HEK293T (cell line): ENCODE measurements around the gene SARS2.

Experiments used
- CTCF ChIA-PET: fragments of 350-600 bp; formaldehyde crosslinking; extraction: SDS; loops from one replicate; lab custom pipeline; 2021; ENCODE audit warnings: antibody characterized with exemption, inconsistent platforms; lab: Yijun Ruan, JAX
- POLR2A ChIA-PET: fragments of 350-600 bp; formaldehyde crosslinking; extraction: SDS; loops from one replicate; lab custom pipeline; 2020; ENCODE audit warnings: antibody characterized with exemption, inconsistent platforms; lab: Yijun Ruan, JAX
- DNase-seq: peaks from one replicate; pipeline ENCODE4 v3.0.0; 2012; ENCODE audit warnings: mixed read lengths; ENCODE audit errors: extremely low spot score
- ARNT ChIP-seq: fragments of 450-650 bp; IDR thresholded peaks from 2 replicates; pipeline ENCODE4 v1.6.1; 2017; ENCODE audit warnings: mild to moderate bottlenecking
- BHLHE40 ChIP-seq: fragments of 450-650 bp; IDR thresholded peaks from 2 replicates; pipeline ENCODE4 v1.6.1; 2016; ENCODE audit warnings: mild to moderate bottlenecking, moderate library complexity, borderline replicate concordance
- CTBP1 ChIP-seq: fragments of 450-650 bp; IDR thresholded peaks from 2 replicates; pipeline ENCODE4 v1.6.1; 2016; ENCODE audit warnings: borderline replicate concordance
- ELF4 ChIP-seq: fragments of 450-650 bp; IDR thresholded peaks from 2 replicates; pipeline ENCODE4 v1.6.1; 2017; ENCODE audit warnings: antibody characterized with exemption
- FOXA1 ChIP-seq: fragments of 450-650 bp; IDR thresholded peaks from 2 replicates; pipeline ENCODE4 v1.6.1; 2016; ENCODE audit warnings: mild to moderate bottlenecking
- FOXK2 ChIP-seq: fragments of 450-650 bp; IDR thresholded peaks from 2 replicates; pipeline ENCODE4 v1.6.1; 2016; ENCODE audit warnings: mild to moderate bottlenecking
- FOXM1 ChIP-seq: fragments of 450-650 bp; IDR thresholded peaks from 2 replicates; pipeline ENCODE4 v1.6.1; 2017; ENCODE audit warnings: mild to moderate bottlenecking, borderline replicate concordance
- HDGF ChIP-seq: fragments of 450-650 bp; IDR thresholded peaks from 2 replicates; pipeline ENCODE4 v1.6.1; 2017; ENCODE audit warnings: antibody characterized with exemption, borderline replicate concordance
- L3MBTL2 ChIP-seq: fragments of 450-650 bp; conservative IDR thresholded peaks from 2 replicates; pipeline ENCODE4 v1.6.1; 2016; ENCODE audit warnings: mild to moderate bottlenecking
- LEF1 ChIP-seq: fragments of 450-650 bp; IDR thresholded peaks from 2 replicates; pipeline ENCODE4 v1.6.1; 2017; ENCODE audit warnings: mild to moderate bottlenecking, borderline replicate concordance
- NFRKB ChIP-seq: fragments of 450-650 bp; IDR thresholded peaks from 2 replicates; pipeline ENCODE4 v1.6.1; 2016; ENCODE audit warnings: mild to moderate bottlenecking, moderate library complexity
- SP1 ChIP-seq: fragments of 450-650 bp; IDR thresholded peaks from 2 replicates; pipeline ENCODE4 v1.6.1; 2017
- SUZ12 ChIP-seq: fragments of 450-650 bp; IDR thresholded peaks from 2 replicates; pipeline ENCODE4 v1.6.1; 2016; ENCODE audit warnings: mild to moderate bottlenecking
- TARDBP ChIP-seq: fragments of 450-650 bp; IDR thresholded peaks from 2 replicates; pipeline ENCODE4 v1.6.1; 2016
- ZNF384 ChIP-seq: fragments of 450-650 bp; IDR thresholded peaks from 2 replicates; pipeline ENCODE4 v1.6.1; 2016
- TF ChIP-seq, protein P1 (sequence below): fragments of 450-650 bp; IDR thresholded peaks from 2 replicates; pipeline ENCODE4 v1.6.1; 2016

SARS2 gene

GRCh38 chr19:38883286-38883685 lies 47.3 kb downstream of the SARS2 start:
- ChIA-PET CTCF (no interaction called here), POLR2A (interaction anchor here (1.3 kb wide), 1 partner anchor 34 kb away, joined by 4 read pairs; no protein-coding TSS in a partner anchor)
- no peak for DNase-seq
- TF ChIP-seq, protein P1, sequence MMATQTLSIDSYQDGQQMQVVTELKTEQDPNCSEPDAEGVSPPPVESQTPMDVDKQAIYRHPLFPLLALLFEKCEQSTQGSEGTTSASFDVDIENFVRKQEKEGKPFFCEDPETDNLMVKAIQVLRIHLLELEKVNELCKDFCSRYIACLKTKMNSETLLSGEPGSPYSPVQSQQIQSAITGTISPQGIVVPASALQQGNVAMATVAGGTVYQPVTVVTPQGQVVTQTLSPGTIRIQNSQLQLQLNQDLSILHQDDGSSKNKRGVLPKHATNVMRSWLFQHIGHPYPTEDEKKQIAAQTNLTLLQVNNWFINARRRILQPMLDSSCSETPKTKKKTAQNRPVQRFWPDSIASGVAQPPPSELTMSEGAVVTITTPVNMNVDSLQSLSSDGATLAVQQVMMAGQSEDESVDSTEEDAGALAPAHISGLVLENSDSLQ: no peak
- TF ChIP-seq TARDBP (no peak), CTBP1 (no peak), BHLHE40 (no peak), ZNF384 (no peak), FOXK2 (no peak), NFRKB (no peak), ARNT (no peak), SUZ12 (no peak), HDGF (no peak), FOXM1 (no peak), SP1 (no peak), ELF4 (no peak), LEF1 (no peak), L3MBTL2 (no peak), FOXA1 (no peak)

DNA sequence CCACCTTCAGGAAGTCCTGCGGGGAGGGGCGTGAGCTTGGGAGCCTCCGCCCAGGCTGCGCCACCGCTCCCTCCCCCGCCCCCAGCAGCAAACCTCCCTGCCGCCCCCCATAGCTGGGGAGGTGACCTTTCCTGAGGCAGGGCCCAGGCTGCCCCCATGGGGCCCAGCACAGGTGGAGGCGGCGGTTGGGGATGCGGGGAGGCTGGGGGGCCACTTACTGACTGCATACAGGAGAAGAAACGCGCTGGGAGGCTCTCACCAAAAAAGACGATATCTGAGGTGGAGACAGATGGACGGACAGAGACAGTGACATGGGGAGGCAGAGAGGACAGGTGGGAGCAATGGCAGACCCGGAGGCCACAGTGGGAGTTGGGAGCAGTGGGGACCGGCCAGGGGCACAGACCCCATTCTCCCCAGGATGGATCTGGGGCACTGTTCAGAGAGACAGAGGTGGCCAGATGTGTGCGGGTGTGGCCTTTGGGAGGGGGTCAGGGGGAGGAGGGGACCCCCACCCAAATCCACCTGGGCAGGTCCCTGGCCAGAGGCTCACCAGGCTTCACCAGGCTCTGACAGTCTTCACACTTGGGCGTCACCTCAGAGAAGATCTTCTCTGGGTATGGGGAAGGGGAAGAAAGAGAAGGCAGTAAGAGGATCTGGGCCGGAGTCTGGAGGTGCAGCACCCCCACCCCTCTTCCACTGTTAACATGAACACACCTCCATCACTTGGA lies 49.5 kb downstream of the SARS2 start:
- TF ChIP-seq FOXA1 (no peak), FOXK2 (no peak)
- DNase-seq: no peak
- CTCF ChIA-PET: no interaction called here
- POLR2A ChIA-PET: interaction anchor here (1.5 kb wide), 1 partner anchor 32 kb away, joined by 3 read pairs; no protein-coding TSS in a partner anchor

GRCh38 chr19:38880076-38880881 lies 50.3 kb downstream of the SARS2 start:
- no peak for TF ChIP-seq L3MBTL2
- no peak for TF ChIP-seq HDGF
- TF ChIP-seq ZNF384: no peak
- no peak for TF ChIP-seq TARDBP
- POLR2A ChIA-PET: interaction anchor here (1.5 kb wide), 1 partner anchor 31 kb away, joined by 3 read pairs; no protein-coding TSS in a partner anchor
- no peak for DNase-seq
- CTCF ChIA-PET: no interaction called here

DNA sequence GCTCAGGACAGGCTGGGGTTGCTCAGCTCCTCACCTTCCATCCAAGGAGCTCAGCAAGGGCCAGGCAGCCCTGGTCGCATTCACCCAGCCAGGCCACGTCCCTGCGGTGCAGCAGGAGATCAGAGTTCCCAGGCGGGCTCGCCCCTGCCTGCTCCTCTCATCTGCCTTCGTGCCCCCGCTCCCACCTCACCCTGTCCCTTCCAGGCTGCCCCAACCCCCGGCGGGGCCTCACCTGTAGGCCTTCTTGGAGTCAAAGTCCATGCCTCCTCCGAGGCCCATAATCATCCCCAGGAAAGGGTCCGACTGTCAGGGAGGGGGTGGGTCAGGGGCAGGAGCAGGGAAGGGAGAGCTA lies 51.2 kb downstream of the SARS2 start:
- POLR2A ChIA-PET: no interaction called here
- TF ChIP-seq BHLHE40 (no peak), FOXA1 (no peak), ZNF384 (no peak), CTBP1 (no peak), SUZ12 (no peak), FOXK2 (no peak)
- CTCF ChIA-PET: no interaction called here
- no peak for DNase-seq

GRCh38 chr19:38878575-38879399 lies 51.8 kb downstream of the SARS2 start:
- TF ChIP-seq SUZ12 (no peak), ELF4 (no peak)
- no peak for DNase-seq
- ChIA-PET CTCF (interaction anchor here (1.0 kb wide), 1 partner anchor 9 kb away, joined by 4 read pairs; no protein-coding TSS in a partner anchor), POLR2A (interaction anchor here (2.1 kb wide), 1 partner anchor 27 kb away, joined by 9 read pairs; no protein-coding TSS in a partner anchor)

- POLR2A ChIA-PET: interaction anchor here (0.6 to 2.1 kb wide), 2 partner anchors 15 to 27 kb away, joined by 3 to 9 read pairs; no protein-coding TSS in a partner anchor
- DNase-seq: no peak
Measured at GRCh38 chr19:38877781-38878574, 52.6 kb downstream of the SARS2 start, which contains the start of gene RINL. TSS of gene RINL (minus strand) at chr19:38878275. CDS start at chr19:38876742, 1,533 bp downstream.

More at GRCh38 chr19:38877781-38878574, 52.6 kb downstream of the SARS2 start, which contains the start of gene RINL:
- CTCF ChIA-PET: interaction anchor here (0.7 to 1.4 kb wide), 3 partner anchors 10 to 12 kb away, joined by 3 to 8 read pairs (median 4); no protein-coding TSS in a partner anchor
- TF ChIP-seq TARDBP: no peak
- TF ChIP-seq FOXM1: no peak
- no peak for TF ChIP-seq SP1
- TF ChIP-seq LEF1: no peak
- no peak for TF ChIP-seq ZNF384
- TF ChIP-seq, protein P1: no peak
- TF ChIP-seq BHLHE40: no peak
- TF ChIP-seq FOXA1: no peak
- TF ChIP-seq ARNT: no peak
- no peak for TF ChIP-seq ELF4
- TF ChIP-seq SUZ12: no peak
- TF ChIP-seq CTBP1: no peak
- TF ChIP-seq NFRKB: no peak
- TF ChIP-seq L3MBTL2: no peak
- TF ChIP-seq HDGF: no peak
- no peak for TF ChIP-seq FOXK2
